Psoas muscle (tissue), 8 donors: ENCODE data around the gene UXS1. TPM values are rescaled to one million over a fixed set of nuclear protein-coding genes. Genes with fewer than 3 reads are reported as not detected.

Experiments
- ATAC-seq, 4 donors: fragments of 200-7000 bp; cut with Tn5 transposase; one replicate each; pipeline ENCODE4 v1.9.1; 2020; ENCODE audit warnings: moderate library complexity in 3 of 4, mild to moderate bottlenecking in 2 of 4
- DNase-seq, 2 donors: peaks; one replicate each; pipeline ENCODE4 v3.0.0-alpha.2; 2020
- H3K27ac ChIP-seq: fragments of 200-600 bp; one replicate; pipeline ENCODE4 v1.8.0; 2022
- H3K27me3 ChIP-seq, 3 donors: fragments of 200-600 bp in 1 of 3; one replicate each; pipeline versions ENCODE4 v1.6.1 to v1.8.0; 2013 to 2022; ENCODE audit warnings: low read length in 2 of 3, mild to moderate bottlenecking in 2 of 3, moderate library complexity in 1 of 3; ENCODE audit not compliant: insufficient read depth in 3 of 3
- H3K36me3 ChIP-seq, 2 donors: fragments of 200-600 bp in 1 of 2; one replicate each; pipeline versions ENCODE4 v1.6.1 to v1.8.0; 2013 to 2022; ENCODE audit warnings: low read depth in 1 of 2, mild to moderate bottlenecking in 1 of 2, moderate library complexity in 1 of 2; ENCODE audit not compliant: insufficient read depth in 1 of 2
- H3K4me1 ChIP-seq: fragments of 200-600 bp; one replicate; pipeline ENCODE4 v1.8.0; 2022
- H3K4me3 ChIP-seq: fragments of 200-600 bp; one replicate; pipeline ENCODE4 v1.8.0; 2022; ENCODE audit warnings: mild to moderate bottlenecking
- H3K9me3 ChIP-seq: fragments of 200-600 bp; one replicate; pipeline ENCODE4 v1.8.0; 2022
- CTCF ChIP-seq: fragments of 200-600 bp; IDR thresholded peaks from one replicate; pipeline ENCODE4 v1.8.0; 2022; ENCODE audit warnings: antibody characterized with exemption
- WGBS, 3 donors: extraction: QIAGEN DNeasy Blood & Tissue Kit; methylation state at CpG; one replicate each; pipeline versions ENCODE4 v1.1.6 to v1.1.7; 2013; 5-methylcytosine and 5-hydroxymethylcytosine counted together
- intact Hi-C, 2 donors: fragments of 100-400 bp; cut with DNase I; formaldehyde crosslinking; loops; one replicate each; pipeline versions ENCODE4 v1.11.0 to v1.14.2; 2022
- polyA plus RNA-seq, 3 donors: library from polyadenylated mRNA; stranded (reverse); fragments of 200-250 nt; gene quantifications; one replicate each; pipeline ENCODE4 v1.2.3, GENCODE V29; 2013
- total RNA-seq, 4 donors: library from RNA; stranded (reverse); fragmentation: NEBNext Ultra II Directional in 2 of 4; extraction: Animal tissue kit (Norgen Biotek cat#: 25700) in 2 of 4; gene quantifications; one replicate each; pipeline versions ENCODE4 v1.2.1 to v1.2.4, GENCODE V29; 2021 to 2023
- donor health status: healthy with polysubstance abuse.
- donor health status: DM: no; HTN: no; CAD: no; lungs with moderate emphysema.
- donor health status: Bipolar disorder and iron deficiency.
- donor health status: healthy.
- donor health status: DM: yes; HTN: yes; CAD: no.
- donor health status: DM: no; HTN: no; CAD: no.
- donor health status: DM: no; HTN: no; CAD: no.
- donor health status: DM: yes; HTN: yes; CAD: no.

The UXS1 gene
- total and polyA plus RNA-seq, 7 donors, result 12.2 to 36.0 (median 22.5) TPM

GRCh38 chr2:106057206-106057605 is 136.9 kb downstream of the UXS1 start:
- no peak for TF ChIP-seq CTCF
- Histone ChIP-seq H3K4me3 (no peak overlapping the region), H3K36me3 (no peaks in the 10 kb centered on the region), H3K27me3 (no peaks in the 10 kb centered on the region), H3K4me1 (peaks cover 7% of the 10 kb centered on the region), H3K27ac (no peak overlapping the region), H3K9me3 (no peaks in the 10 kb centered on the region)
- intact Hi-C loops, result no loop called here
- DNase-seq (no peak), ATAC-seq (no peak)
- WGBS, 3 donors, result 59 to 71% (median 67%) methylated on average over 4 of the region's 4 CpGs

- Histone ChIP-seq H3K4me1 (peaks cover 7% of the 10 kb centered on the region), H3K4me3 (no peak overlapping the region), H3K36me3 (no peaks in the 10 kb centered on the region), H3K9me3 (no peaks in the 10 kb centered on the region), H3K27me3 (no peaks in the 10 kb centered on the region), H3K27ac (no peak overlapping the region)
- 89 to 90% (median 90%) methylated on average over 12 of the region's 12 CpGs for WGBS, 3 donors
- intact Hi-C loops, result no loop called here
- no peak for TF ChIP-seq CTCF
- DNase-seq, result no peak
- ATAC-seq, result no peak
Observed at GRCh38 chr2:106054880-106055655, 139.0 kb downstream of the UXS1 start.

DNA sequence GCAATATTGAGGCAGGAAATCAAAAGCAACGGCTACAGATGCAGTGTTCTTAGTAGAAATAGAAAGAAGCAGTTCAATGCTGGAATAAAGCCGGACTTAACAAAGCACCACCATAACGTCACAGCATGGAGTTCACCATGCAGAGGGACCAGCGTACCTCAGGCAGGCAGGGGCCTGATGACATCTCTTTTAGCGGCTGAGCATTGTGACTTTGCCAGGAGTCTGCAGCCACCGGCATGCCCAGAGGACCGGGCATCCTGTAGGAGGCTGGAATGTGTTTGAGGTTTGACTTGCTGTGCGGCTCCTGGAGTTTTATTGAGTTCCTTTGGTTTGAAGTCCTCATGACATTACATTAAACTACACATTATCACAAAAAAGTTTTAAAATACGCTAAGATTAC is 139.8 kb downstream of the UXS1 start:
- H3K27ac ChIP-seq, result no peak overlapping the region
- intact Hi-C loops, result no loop called here
- DNase-seq (no peak), ATAC-seq (no peak)
- H3K9me3 ChIP-seq, result no peaks in the 10 kb centered on the region
- TF ChIP-seq CTCF, result no peak
- 89 to 95% (median 91%) methylated on average over 9 of the region's 9 CpGs for WGBS, 3 donors
- peaks cover 7% of the 10 kb centered on the region for H3K4me1 ChIP-seq
- no peaks in the 10 kb centered on the region for H3K36me3 ChIP-seq
- no peaks in the 10 kb centered on the region for H3K27me3 ChIP-seq
- no peak overlapping the region for H3K4me3 ChIP-seq

DNA sequence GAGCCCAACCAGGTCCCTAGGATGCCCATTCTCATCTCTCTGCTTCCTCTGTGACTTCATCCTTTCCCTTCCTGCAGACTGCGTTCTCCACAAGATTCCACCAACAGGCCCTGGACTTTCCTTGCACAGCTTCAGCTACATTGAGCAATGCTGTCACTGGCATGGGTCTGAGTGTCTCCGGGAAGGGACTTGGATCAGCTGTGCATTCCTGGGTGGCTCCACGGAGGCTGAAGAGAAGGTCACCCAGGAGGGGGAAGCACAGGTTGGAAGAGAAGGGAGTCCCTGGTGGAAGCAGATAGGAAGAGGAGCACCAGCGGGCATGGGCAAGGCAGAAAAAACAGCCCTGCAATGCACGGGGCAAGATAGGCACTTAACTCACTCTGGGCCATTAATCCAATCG is 140.5 kb downstream of the UXS1 start:
- no peaks in the 10 kb centered on the region for H3K9me3 ChIP-seq
- intact Hi-C loops, result no loop called here
- TF ChIP-seq CTCF, result no peak
- no peak overlapping the region for H3K4me3 ChIP-seq
- no peaks in the 10 kb centered on the region for H3K27me3 ChIP-seq
- peaks cover 7% of the 10 kb centered on the region for H3K4me1 ChIP-seq
- no peaks in the 10 kb centered on the region for H3K36me3 ChIP-seq
- WGBS, 3 donors, result 68 to 79% (median 70%) methylated on average over 6 of the region's 6 CpGs
- no peak overlapping the region for H3K27ac ChIP-seq
- DNase-seq (no peak), ATAC-seq (peak; percentile 55 to 91 (median 77))

GRCh38 chr2:106053116-106053515 is 141.0 kb downstream of the UXS1 start:
- DNase-seq, result no peak
- 34 to 55% (median 54%) methylated on average over 2 of the region's 2 CpGs for WGBS, 3 donors
- Histone ChIP-seq H3K9me3 (no peaks in the 10 kb centered on the region), H3K4me3 (no peak overlapping the region), H3K36me3 (no peaks in the 10 kb centered on the region), H3K4me1 (peaks cover 7% of the 10 kb centered on the region), H3K27me3 (no peaks in the 10 kb centered on the region), H3K27ac (no peak overlapping the region)
- intact Hi-C loops, result no loop called here
- ATAC-seq, result peak in 3 of 4 donors; percentile 69 to 79 (median 78)
- no peak for TF ChIP-seq CTCF
